ENCODE data around the gene SLC39A3. TPM values are rescaled to one million over a fixed set of nuclear protein-coding genes. Genes with fewer than 3 reads are reported as not detected.

SLC39A3 gene
- total RNA-seq, 1 experiment from 2014 or later: 26.0 TPM

DNA sequence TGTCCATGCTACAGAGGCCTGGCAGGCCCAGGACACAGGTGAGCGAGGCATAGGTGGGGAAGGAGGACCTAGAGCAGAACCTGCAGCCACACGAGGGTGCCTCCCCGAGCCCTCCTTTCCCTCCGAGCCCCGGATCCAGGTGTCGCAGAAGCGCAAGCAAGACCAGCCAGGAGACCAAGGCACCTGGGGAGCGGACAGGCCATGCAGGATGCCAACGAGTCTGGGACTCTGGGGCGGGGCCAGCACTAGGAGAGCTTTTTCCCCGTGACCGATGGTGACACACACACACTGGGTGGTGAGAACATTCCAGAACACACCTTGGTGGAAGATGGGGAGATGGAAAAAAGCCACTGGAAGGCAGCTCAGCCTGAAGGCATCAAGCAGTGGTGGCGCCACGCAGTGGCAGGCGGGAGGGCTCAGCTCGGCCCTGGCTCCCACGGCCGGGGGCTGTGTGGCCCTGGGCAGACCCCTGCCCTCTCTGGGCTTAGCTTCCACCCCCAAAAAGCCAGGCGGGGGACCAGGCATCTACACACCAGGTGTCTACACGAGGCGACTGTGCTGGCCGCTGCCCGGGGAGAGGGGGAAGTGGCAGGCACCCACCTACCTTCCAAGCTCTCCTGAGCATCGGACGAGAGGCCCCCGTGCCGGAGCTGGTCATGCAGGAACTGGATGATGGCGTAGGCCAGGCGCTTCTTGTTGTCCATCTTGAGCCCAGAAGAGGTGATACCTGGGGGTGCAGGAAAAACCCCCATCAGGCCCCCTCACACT is 28.7 kb upstream of the SLC39A3 start:
- DNase-seq (ENCODE audit: low spot score): no peak

DNA sequence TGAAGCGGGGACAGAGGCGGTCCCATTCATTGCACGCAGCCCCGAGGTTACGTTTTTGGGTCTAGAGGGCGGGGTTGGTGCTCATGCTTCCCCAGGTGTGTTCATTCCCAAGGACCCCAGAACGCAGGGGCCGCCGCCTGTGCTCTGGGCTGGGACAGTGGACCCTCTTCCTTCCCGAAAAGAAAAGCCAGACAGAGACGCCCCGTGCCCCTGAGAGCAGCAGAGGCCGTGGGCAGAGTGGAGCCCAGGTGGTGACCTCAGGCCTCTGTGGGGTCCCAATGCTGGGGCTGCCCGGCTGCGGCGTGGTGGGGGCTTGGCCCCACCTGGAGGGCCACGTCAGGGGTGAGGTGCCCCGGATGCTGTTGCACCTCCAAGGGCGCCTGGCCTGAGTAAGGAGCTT is 27.9 kb upstream of the SLC39A3 start:
- no peak for DNase-seq (ENCODE audit: low spot score)

DNA sequence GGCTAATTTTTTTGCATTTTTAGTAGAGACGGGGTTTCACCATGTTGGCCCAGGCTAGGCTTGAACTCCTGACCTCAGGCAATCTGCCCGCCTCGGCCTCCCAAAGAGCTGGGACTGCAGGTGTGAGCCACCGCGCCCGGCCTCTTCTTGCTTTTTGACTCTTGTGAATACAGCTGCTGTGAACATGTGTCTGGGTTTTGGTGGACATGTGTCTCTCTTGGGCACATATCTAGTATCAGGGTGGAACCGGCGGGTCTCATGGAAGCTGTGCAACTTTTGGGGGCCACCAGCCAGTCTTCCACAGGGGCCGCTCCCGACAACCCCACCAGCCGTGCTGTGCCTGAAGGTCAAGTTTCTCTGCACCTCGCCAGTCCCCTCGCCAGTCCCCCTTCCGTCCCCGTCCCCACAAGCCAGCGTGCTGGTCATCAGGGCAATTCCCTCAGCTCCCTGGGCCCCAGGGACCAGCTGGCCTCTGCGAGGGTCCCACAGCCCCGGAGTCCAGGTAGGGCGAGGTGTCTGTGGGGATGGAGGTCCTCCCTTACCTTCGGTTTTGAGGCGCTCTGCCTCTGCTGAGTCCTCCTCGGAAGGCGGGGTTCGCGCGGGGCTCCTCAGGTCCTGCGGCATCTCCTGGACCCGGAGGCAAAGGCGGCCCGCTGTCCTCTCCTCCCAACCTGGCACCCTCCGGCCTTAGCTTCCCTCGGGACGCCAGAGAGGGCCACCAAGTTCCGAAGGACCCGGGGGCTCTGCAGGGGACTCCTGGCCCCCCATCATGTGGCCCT is 27.0 kb upstream of the SLC39A3 start:
- DNase-seq (ENCODE audit: low spot score): no peak

DNA sequence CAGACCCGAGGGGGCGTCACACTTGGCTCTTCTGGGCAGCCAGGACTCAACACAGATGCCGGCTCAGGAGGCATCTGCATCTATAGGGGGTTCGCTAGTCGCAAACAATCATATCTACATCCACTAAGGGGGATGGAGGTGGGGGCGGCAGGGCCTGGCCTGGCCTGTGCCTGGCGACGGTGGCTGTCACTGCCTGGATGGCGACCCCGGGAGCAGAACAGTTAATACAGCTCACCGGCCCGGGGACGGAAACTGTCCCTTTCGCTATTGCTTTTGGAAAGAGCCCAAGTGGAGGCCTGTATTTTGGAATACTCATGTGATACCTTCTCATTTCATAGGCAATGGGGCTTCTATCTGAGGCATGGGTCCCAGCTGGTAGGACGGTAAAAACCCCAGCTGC is 25.6 kb upstream of the SLC39A3 start:
- DNase-seq (ENCODE audit: low spot score): no peak

DNA sequence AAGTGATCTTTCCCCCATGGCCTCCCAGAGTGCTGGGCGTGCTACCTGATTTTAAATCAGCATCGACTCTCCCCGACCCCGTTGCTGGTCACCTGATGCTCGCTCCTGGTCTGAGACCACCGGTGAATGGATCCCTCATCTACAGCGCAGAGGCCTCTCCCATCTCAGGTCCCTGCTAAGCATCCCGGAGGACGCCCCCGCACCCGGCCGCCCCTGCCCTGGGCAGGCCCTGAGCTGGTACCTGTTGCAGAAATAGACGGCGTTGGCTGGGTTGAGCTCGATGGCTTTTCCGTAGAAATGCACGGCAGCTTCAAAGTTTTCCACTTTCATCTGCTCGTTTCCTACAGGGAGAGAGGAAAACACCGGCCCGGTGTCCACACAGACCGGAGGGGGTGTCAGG is 25.1 kb upstream of the SLC39A3 start:
- no peak for DNase-seq (ENCODE audit: low spot score)

DNA sequence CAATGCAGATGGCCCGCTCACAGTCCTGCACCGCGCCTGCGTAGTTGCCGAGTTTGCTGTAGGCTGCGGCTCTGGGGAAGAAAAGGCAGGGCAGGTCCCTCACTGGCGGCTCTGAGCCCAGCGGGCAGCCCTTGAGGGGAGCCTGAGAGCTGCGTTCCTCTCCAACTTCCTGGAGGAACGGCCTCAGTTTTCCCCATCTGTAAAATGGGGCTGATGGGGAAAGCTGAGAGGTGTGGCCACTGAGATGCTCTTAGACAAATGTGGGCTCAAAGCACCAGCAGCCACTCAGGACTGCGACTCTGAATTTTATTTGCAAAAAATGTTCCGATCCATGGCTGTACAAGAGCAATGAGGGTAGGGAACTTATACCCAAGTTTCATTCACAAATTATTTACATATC is 23.9 kb upstream of the SLC39A3 start:
- DNase-seq (ENCODE audit: low spot score): no peak

DNA sequence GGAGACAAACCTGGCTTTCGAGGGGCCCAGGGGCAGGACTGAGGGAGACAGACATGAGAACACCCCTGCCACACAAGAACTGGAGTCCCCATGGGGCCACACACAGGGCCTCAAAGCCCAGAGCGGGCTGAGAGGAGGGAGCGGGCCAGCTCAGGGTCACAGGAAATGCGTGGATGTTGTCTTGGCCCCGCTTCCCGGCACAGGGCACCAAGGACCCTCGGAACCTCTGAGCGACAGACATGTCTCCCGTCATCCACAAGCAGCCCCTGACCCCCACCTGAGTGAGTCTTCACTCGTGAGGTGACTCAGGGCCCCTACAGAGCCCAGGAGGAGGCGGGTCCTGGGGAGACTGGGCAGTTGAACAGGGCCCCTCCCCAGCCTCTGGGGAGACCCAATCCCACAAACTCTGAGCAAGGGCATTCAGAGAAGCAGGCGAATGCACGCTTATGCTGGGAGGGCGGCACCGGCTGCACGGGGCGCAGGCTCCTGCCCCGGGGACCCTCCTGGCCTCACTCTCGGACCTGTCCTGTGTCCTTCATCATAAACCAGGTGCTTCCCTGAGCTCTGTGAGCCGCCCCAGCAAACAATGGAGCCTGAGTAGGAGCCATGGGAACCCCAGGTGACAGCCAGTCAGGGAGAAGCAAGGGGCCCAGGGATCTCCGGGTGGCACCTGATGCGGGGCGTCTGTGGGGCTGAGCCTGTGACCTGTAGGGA is 23.1 kb upstream of the SLC39A3 start:
- no peak for DNase-seq (ENCODE audit: low spot score)

DNA sequence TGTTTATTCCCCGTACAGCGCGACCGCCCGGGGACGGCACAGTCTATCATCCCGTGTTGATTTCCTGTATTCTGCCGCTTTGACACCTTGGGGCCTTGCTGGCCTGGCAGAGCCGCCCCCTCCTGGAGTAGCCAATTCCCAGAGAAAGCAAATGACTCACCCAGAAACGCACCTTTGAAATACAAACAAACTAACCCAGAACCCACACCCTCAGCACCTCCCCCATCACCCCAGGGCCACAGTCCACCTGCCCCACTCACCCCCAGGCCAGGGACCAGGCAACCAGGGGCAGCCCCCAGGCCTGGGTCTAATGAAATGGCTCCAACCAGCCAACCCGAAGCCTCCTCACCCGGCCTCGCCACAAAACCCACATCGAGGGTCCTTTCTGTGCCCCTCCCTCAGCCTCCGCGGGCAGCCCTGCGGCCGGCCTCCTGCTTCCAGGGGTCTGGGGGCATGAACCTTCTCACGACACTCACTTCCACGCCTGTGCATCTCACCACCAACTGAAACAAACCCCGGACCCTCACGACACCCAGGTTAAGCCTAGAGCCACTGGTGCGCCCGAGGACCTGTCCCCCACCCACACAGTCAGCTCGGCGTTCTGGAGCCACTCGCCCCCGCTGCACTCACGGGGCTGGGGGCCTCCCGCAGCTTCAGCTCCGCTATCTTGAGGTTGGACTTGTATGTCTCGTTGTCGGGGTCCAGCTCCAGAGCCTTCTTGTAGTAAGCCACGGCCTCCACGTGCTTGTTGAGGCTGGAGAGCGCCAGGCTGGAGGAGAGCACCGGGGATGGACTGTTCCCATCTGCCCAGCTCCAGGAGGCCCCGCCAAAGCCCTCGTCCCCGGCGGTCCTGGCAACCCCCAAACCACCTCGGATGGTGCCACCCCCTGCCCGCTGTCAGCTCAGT is 22.3 kb upstream of the SLC39A3 start:
- DNase-seq (ENCODE audit: low spot score): no peak

DNA sequence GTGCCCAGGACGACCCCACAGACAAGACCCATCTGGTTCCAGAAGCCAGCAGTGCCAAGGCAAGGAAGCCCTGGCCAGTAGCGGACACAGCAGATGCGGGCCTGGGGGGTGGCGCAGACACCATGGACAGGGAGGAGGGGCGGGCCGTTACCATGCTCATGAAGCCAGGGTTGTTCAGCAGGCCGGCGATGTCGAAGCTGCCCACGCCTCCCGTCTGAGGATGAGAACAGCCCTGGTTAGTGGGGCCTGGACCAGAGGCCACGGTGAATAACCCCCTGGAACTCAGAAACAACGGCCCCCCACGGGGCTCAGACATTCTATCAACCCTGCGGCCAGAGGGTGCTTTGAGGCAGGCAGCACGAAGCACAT is 21.5 kb upstream of the SLC39A3 start:
- DNase-seq (ENCODE audit: low spot score): no peak

DNA sequence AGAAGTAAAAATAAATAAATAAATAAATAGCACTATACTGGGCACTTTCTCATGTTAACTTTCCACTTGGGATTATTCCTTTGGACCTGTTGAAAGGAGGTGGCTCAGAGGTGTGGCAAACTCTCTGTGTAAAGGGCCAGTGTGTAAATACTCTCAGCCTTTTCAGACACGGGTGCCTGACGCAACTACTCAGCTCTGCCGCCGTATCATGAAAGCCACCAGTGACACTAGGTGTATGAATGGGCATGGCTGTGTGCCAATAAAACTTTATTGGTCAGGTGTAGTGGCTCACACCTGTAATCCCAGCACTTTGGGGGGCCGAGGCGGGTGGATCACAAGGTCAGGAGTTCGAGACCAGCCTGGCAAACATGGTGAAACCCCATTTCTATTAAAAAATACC is 20.1 kb upstream of the SLC39A3 start:
- no peak for DNase-seq (ENCODE audit: low spot score)

DNA sequence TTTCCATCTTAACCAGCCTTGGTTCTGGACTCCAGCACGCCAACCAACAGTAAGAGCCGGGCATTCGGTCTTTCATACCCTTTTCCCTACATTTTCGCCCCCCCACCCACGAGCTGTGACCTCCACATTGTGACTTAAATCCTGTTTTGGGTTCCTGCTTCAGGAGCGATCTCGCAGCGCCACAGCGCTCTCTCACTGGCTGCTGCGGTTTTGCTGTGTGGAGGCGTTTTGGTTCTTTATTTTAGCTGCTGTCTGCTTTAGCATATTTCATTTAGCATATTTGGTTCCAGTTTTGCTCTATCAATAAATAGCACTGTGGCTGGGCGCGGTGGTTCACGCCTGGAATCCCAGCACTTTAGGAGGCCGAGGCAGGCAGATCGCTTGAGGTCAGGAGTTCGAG is 19.5 kb upstream of the SLC39A3 start:
- DNase-seq (ENCODE audit: low spot score): no peak

DNA sequence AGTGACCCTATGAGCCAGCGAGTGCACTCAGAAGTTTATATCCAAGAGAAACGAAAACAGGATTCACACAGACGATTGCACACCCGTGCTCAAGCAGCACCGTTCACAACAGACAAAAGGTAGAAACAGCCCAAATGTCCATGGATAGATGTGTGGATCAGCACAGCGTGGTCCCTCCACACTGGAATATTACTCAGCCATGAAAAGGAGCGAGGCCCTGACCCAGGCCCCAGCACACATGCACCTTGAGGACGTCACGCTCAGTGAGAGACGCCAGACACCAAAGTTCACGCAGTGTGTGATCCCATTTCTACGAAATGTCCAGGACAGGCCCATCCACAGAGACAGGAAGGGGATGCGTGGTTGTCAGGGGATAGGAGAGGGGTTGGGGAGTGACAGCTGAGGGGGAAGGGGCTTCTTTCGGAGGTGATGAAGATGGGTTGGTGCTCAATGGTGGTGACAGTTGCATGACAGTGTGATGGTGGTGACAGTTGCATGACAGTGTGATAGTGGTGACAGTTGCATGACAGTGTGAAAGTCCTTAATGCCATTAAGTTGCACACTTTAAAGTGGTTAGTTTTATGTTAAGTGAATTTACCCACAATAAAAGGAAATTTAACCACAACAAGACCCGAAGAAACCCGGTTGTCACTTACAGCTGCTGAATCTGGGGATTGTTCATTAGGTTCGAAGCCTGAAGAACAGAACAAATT is 18.9 kb upstream of the SLC39A3 start:
- no peak for DNase-seq (ENCODE audit: low spot score)

DNA sequence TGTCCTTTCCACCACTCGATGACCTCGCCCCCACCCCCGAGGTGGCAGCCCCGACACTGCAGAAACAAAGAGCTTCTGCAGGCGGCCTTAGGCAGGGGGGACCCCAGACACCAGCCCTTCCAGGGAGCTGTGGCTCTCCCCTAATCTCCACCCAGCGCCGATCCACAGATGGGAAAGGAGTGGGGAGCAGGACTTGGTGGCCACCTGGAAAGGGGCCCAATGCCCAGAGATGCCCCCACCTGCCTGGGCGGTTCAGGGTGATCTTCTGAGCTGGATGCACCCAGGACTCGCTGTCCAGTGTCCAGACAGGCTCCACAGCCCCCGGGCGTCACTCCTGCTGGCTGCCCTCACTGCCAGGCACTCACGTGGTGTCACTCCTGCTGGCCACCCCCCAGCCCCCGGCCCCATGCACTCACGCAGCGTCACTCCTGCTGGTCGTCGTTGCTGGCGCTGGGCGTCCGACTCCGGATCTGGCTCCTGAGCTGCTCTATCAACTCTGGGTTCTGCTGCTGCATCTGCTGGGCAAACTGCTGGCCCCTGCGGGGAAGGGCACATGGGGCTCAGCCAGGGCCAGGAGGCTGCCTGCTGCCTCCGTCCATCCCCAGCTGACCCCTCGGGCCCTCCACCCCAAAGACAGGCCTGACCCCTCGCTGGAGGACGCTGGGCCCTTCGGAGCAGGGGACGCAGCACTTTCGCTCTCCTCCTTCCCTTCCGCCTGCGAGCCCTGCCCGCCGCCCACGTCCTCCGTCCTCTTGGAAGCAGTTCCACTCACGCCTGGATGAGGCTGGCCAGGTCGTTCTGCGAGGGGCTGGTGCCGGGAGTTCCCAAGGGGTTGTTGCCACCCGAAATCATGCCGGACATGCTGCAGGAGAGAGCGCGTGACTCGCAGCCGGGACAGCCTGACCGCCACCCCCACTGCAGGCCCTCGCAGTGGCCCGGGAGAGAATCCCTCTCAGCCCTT is 17.4 kb upstream of the SLC39A3 start:
- DNase-seq (ENCODE audit: low spot score): no peak

DNA sequence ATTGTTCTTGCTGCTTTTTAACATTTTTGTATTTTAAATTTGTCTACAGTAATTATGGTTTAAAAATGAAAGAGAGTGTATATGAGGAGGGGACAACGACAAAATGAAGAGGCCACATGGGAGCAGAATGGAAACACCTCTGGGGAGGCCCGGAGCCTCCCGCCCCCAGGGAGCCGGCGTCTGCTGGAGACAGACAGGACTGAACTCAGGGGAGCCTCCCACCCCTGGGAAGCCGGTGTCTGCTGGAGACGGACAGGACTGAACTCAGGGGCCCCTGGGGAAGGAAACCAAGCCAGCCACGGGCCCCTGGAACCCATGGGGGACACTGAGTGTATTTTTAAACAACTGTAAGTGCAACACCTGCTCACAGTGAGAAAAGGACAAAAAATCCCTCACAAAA is 16.7 kb upstream of the SLC39A3 start:
- no peak for DNase-seq (ENCODE audit: low spot score)

DNA sequence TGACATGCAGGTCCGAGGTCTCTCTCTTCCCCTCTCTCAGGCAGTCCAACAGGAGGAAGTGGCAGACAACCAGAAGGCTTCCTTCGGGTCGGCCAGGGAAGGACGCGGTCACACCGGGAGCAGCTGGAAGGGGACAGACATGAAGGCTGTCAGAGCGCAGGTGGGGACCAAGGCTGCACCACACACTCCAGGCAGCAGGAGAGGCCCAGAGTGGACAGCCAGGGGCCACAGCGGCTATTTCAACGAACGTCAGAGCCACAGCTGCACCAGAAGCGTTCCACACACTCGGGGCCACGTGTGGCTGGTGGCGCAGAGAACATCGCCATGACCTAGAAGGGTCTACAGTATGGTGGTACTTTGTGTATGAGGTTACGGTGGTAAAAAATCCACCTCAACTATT is 16.0 kb upstream of the SLC39A3 start:
- DNase-seq (ENCODE audit: low spot score): no peak

DNA sequence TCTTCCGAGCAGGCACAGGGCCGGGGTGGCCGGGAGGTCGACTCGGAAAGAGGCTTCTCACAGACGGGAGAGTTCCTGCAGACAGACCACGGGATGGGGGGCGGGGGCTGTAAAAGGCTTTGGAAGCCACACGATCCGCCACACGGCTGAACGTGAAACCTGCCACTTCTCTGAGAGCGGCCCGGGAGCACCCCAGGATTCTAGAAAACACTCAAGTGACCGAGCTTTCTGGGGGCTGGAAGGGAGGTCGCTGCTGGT is 15.6 kb upstream of the SLC39A3 start:
- no peak for DNase-seq (ENCODE audit: low spot score)

DNA sequence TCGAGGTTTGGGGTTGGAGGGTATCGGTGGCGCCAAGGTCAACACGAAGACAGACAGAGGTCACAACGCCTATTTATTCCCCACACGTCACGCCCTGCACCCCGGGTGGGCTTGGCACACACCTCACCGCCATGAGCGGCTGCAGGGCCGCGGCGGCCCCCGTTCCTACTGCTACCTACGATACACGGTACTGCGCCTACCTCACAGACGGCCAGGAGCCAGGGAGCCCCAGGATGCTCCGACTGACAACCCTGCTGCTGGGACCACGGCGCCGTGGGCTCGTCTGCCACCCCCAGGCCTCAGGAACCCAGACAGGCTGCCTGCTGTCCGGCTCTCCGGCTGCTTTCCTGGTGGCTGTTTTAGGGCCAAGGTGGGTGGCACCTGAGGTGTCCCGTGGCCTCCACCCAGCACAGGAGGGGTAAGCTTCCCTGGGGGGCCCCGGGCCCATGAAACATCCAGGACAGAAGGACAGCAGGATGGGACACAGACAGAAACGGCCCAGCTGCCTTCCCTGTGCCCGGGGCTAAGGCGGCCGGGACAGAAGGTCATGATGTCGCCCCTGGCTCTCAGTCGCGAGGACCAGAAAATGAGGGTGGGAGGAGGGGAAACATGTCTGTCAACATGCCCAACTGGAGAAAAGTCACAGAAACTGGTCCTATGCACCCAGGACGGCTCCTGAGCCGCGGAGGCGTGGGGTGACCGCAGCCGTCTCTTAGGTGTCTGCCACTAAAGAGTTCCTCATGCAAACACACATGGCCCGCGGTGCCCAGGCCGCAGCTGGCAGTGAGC is 15.0 kb upstream of the SLC39A3 start:
- no peak for DNase-seq (ENCODE audit: low spot score)

DNA sequence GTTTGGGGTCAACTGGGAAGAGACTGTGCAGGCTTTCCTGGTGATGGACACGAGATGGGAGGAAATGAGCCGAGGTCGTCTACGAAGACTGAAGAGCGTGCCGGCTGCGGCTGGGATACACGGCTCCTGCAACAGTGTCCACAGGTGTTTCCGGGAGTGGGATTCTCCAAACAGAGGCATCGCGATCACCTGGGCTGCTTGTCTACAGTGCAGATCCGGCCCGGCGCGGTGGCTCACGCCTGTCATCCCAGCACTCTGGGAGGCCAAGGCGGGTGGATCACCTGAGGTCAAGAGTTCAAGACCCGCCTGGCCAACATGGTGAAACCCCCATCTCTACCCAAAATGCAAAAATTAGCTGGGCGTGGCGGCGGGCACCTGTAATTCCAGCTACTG is 11.6 kb upstream of the SLC39A3 start:
- DNase-seq (ENCODE audit: low spot score): no peak

DNA sequence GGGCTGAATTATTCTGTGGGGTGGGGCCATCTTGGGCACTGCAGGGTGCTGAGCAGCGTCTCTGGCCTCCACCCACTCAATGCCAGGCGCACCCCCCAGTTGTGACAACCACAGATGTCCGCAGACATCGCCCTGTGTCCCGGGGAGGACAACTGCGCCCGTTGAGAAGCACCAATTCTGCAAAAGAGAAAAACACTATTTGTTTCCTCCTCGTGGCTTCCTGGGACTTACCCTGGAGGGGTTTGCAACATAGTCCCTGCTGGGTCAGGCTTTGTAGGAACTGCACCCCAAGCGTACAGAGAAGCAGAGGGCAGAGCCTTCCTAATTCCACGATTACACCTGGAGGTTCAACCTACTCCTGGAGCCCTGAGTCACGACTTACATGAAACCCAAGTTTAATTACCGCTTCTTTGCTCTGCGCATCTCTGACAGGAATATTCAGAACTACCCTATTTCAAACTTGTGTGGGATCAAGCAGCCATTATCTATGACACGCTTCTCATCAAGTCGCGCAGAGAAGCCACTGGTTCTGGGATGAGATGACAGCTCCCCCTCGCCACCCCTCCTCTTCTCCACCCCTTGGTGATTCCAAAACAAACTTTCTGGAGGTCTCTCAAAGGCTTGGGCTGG is 11.1 kb upstream of the SLC39A3 start:
- no peak for DNase-seq (ENCODE audit: low spot score)

Data from H4 (cell line).